Activated naive CD4-positive, alpha-beta T cell treated with anti-CD3 and anti-CD28 coated beads, Interleukin-2, amount 10 ng/mL, durations not matched to agents 7 days and 5 days (primary cell): ENCODE measurements around the gene ABLIM2.

Source experiments
- CTCF ChIA-PET: fragments of 350-600 bp; sonication (Branson Sonifier 250); formaldehyde crosslinking; loops from one replicate; lab custom pipeline; 2021; ENCODE audit warnings: antibody characterized with exemption; lab: Charles Lee
- DNase-seq: peaks from one replicate; pipeline ENCODE4 v3.0.0-alpha.2; 2020
- H3K27ac Mint-ChIP-seq: one replicate; pipeline ENCODE4 v1.8.0; 2021; ENCODE audit warnings: mild to moderate bottlenecking, moderate library complexity, mixed read lengths
- H3K27me3 Mint-ChIP-seq: one replicate; pipeline ENCODE4 v1.8.0; 2021; ENCODE audit warnings: mild to moderate bottlenecking, mixed read lengths
- H3K36me3 Mint-ChIP-seq: one replicate; pipeline ENCODE4 v1.8.0; 2021; ENCODE audit warnings: mixed read lengths
- H3K4me1 Mint-ChIP-seq: one replicate; pipeline ENCODE4 v1.8.0; 2021; ENCODE audit warnings: mixed read lengths
- H3K4me3 Mint-ChIP-seq: one replicate; pipeline ENCODE4 v1.8.0; 2021; ENCODE audit warnings: mild to moderate bottlenecking, moderate library complexity, mixed read lengths
- H3K9me3 Mint-ChIP-seq: one replicate; pipeline ENCODE4 v1.8.0; 2021; ENCODE audit warnings: mixed read lengths

The ABLIM2 gene

DNA sequence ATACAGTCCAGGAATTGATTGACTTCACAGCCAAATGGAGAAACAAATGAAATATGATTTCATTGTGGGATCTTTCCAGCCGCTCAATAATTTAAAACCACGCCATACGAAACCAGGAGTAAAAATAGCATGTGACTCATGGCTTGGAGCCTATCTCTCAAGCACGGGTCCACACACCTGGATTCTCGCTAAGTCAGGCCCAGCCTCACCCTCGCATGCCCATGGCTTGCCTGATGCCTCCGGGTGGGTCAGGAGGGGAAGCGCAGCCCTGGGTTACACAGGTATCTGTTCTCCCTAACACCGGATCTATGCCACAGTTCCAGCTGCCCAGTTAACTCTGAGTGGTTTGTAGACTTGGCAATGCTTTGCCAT, 5.6 kb upstream of the ABLIM2 start:
- Mint-ChIP-seq H3K4me1 (peaks cover 2% of the 10 kb centered on the region), H3K27ac (no peak overlapping the region)
- DNase-seq = no peak

DNA sequence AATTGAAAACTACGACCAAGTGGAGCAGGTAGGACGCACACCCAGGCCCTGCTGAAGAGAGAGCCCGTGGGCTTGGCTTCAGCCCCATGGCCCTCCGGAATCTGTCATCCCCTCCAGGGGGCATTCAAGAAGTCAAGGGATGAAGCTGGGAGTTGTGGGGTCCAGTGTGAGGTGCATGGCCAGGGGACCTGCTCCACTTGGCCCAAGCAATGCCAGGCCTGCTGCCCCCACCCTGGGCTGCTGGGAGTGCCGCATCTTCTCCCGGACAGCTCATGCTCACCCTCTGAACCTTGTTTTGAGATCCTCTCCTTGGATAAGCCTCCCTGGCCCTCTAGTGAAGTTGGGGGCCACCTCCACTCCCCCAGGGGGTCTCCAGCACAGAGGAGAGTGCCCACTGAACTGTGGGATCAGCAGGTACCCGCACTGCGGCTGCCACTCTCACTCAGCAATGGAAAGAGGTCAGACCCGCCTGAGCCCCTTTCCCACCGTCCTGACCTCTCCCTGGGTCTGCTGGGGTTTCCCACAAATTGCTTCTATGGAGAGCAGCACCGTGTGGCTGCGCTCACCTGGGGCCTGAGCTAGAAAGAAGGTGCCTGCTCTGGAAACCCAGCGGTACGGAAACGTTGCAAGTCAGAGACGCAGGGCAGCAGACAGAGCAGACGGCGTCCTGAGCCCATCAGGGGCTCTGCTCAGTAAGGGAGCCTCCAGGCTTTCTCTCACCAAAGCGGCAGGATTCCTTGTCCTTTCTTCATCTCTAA, 5.0 kb upstream of the ABLIM2 start:
- Mint-ChIP-seq H3K4me1 (peaks cover 6% of the 10 kb centered on the region), H3K36me3 (peaks cover 3% of the 10 kb centered on the region), H3K4me3 (no peak overlapping the region), H3K27me3 (peaks cover 45% of the 10 kb centered on the region), H3K9me3 (peaks cover 13% of the 10 kb centered on the region), H3K27ac (no peak overlapping the region)
- CTCF ChIA-PET = no interaction called here
- DNase-seq = no peak

More for the DNA sequence above, 5.6 kb upstream of the ABLIM2 start:
- no peaks in the 10 kb centered on the region for H3K36me3 Mint-ChIP-seq
- no peak overlapping the region for H3K4me3 Mint-ChIP-seq
- H3K27me3 Mint-ChIP-seq = peaks cover 40% of the 10 kb centered on the region
- peaks cover 18% of the 10 kb centered on the region for H3K9me3 Mint-ChIP-seq
- CTCF ChIA-PET = no interaction called here

- Mint-ChIP-seq H3K4me3 (no peak overlapping the region), H3K27me3 (peaks cover 51% of the 10 kb centered on the region), H3K4me1 (peaks cover 6% of the 10 kb centered on the region), H3K36me3 (peaks cover 3% of the 10 kb centered on the region), H3K9me3 (peaks cover 7% of the 10 kb centered on the region), H3K27ac (no peak overlapping the region)
- CTCF ChIA-PET = no interaction called here
- DNase-seq = no peak
Observed at GRCh38 chr4:8163026-8163425, 4.4 kb upstream of the ABLIM2 start.

DNA sequence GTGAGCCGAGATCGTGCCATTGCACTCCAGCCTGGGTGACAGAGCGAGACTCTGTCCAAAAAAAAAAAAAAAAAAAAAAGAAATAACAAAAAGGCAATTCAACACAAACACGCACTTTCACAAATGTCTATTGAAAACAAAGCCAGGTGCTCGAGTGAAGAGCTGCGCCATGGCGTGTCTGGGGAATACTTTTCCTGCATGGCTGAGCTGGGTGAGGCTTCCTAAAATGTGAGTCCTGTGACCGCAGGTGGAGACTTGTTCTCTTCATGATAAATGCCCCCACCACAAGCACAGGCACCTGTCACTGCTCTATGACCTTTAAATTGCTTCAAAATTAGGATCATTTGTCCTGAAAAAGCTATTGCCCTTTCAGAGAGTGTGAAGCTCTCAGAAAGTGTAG, 4.0 kb upstream of the ABLIM2 start:
- Mint-ChIP-seq H3K36me3 (peaks cover 3% of the 10 kb centered on the region), H3K4me3 (no peak overlapping the region)

GRCh38 chr4:8160572-8160971, 2.0 kb upstream of the ABLIM2 start:
- Mint-ChIP-seq H3K36me3 (peaks cover 3% of the 10 kb centered on the region), H3K4me3 (peak overlapping the region; percentile 60), H3K27ac (no peak overlapping the region), H3K4me1 (peaks cover 9% of the 10 kb centered on the region), H3K27me3 (peaks cover 62% of the 10 kb centered on the region), H3K9me3 (no peaks in the 10 kb centered on the region)
- DNase-seq = no peak
- CTCF ChIA-PET = no interaction called here

More for the DNA sequence above, 4.0 kb upstream of the ABLIM2 start:
- H3K27me3 Mint-ChIP-seq = peaks cover 55% of the 10 kb centered on the region
- H3K9me3 Mint-ChIP-seq = peaks cover 5% of the 10 kb centered on the region
- peaks cover 6% of the 10 kb centered on the region for H3K4me1 Mint-ChIP-seq
- no peak for DNase-seq
- CTCF ChIA-PET = no interaction called here
- no peak overlapping the region for H3K27ac Mint-ChIP-seq

GRCh38 chr4:8160233-8160560, 1.6 kb upstream of the ABLIM2 start:
- Mint-ChIP-seq H3K36me3 (peaks cover 3% of the 10 kb centered on the region), H3K27ac (no peak overlapping the region), H3K4me1 (peaks cover 9% of the 10 kb centered on the region), H3K4me3 (peak overlapping the region; percentile 70), H3K9me3 (no peaks in the 10 kb centered on the region), H3K27me3 (peaks cover 64% of the 10 kb centered on the region)
- no peak for DNase-seq
- CTCF ChIA-PET = no interaction called here

GRCh38 chr4:8159537-8160232, 1.1 kb upstream of the ABLIM2 start:
- Mint-ChIP-seq H3K36me3 (peaks cover 3% of the 10 kb centered on the region), H3K9me3 (no peaks in the 10 kb centered on the region)

GRCh38 chr4:8157944-8158709, 486 bp downstream of the ABLIM2 start:
- peaks cover 3% of the 10 kb centered on the region for H3K36me3 Mint-ChIP-seq
- H3K4me1 Mint-ChIP-seq = peaks cover 9% of the 10 kb centered on the region
- peak overlapping the region; percentile 83 for H3K4me3 Mint-ChIP-seq
- peaks cover 62% of the 10 kb centered on the region for H3K27me3 Mint-ChIP-seq
- CTCF ChIA-PET = interaction anchor here (0.8 kb wide), 1 partner anchor 67 kb away, joined by 3 read pairs; no protein-coding TSS in a partner anchor
- H3K9me3 Mint-ChIP-seq = no peaks in the 10 kb centered on the region
- no peak overlapping the region for H3K27ac Mint-ChIP-seq
- DNase-seq = peak; percentile 26

More at GRCh38 chr4:8159537-8160232, 1.1 kb upstream of the ABLIM2 start:
- no peak for DNase-seq
- Mint-ChIP-seq H3K27me3 (peaks cover 62% of the 10 kb centered on the region), H3K4me1 (peaks cover 9% of the 10 kb centered on the region), H3K27ac (no peak overlapping the region), H3K4me3 (peak overlapping the region; percentile 70)
- CTCF ChIA-PET = interaction anchor here (1.0 to 1.2 kb wide), 2 partner anchors 17 to 40 kb away, joined by 3 to 5 read pairs; partner anchors contain the start of gene SH3TC1

DNA sequence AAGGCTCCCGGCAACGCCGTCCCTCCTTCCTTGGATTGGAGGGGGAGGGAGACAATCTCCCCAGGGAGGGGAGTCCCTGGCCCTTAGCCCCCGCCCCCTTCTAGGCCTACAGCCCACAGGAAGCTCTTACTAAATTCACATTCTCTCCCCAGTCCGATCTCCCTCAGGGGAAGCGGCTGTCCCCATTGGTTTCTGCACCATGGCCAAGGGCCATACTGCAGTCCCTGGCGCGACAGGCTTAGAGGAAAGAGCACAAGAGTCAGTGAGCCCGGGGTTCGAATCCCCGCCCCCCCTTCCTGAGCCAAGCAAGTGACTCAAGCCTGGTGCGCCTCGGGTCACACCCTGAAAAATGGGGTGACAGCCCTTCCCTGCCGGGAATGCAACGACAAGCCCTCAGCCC, 1.1 kb downstream of the ABLIM2 start:
- peaks cover 3% of the 10 kb centered on the region for H3K36me3 Mint-ChIP-seq
- CTCF ChIA-PET = no interaction called here

DNA sequence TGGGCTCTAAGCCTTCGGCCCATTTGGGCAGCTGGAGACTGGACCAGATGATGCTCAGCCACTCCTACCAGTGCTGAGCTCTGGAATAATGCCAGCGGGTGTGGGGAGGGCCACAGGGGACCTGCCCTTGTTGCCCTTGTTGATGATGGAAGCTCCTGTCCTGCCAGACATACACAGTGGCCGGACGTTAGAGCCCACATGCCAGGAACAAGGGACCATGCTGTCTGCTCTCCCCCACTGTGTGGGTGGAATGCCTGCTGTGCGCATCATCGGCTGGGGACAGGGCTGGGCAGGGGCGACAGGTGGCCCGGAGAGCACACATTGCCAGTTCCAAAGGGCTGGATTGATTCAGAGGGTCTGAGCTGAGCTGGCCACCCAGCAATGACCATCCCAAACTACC, 2.0 kb downstream of the ABLIM2 start:
- CTCF ChIA-PET = interaction anchor here (0.6 kb wide), 1 partner anchor 11 kb away, joined by 3 read pairs; no protein-coding TSS in a partner anchor
- Mint-ChIP-seq H3K4me3 (no peak overlapping the region), H3K27me3 (peaks cover 57% of the 10 kb centered on the region)

More for the DNA sequence above, 1.1 kb downstream of the ABLIM2 start:
- Mint-ChIP-seq H3K9me3 (no peaks in the 10 kb centered on the region), H3K27ac (no peak overlapping the region), H3K4me1 (peaks cover 9% of the 10 kb centered on the region), H3K27me3 (peaks cover 62% of the 10 kb centered on the region), H3K4me3 (peak overlapping the region; percentile 33)
- no peak for DNase-seq

GRCh38 chr4:8155660-8156421, 2.8 kb downstream of the ABLIM2 start:
- no peak overlapping the region for H3K4me3 Mint-ChIP-seq
- CTCF ChIA-PET = interaction anchor here (0.6 kb wide), 1 partner anchor 10 kb away, joined by 3 read pairs; no protein-coding TSS in a partner anchor

More for the DNA sequence above, 2.0 kb downstream of the ABLIM2 start:
- Mint-ChIP-seq H3K27ac (no peak overlapping the region), H3K9me3 (no peaks in the 10 kb centered on the region), H3K36me3 (peaks cover 3% of the 10 kb centered on the region), H3K4me1 (peaks cover 9% of the 10 kb centered on the region)
- DNase-seq = no peak

GRCh38 chr4:8155048-8155447, 3.6 kb downstream of the ABLIM2 start:
- no peak overlapping the region for H3K4me3 Mint-ChIP-seq
- peaks cover 9% of the 10 kb centered on the region for H3K4me1 Mint-ChIP-seq
- peaks cover 3% of the 10 kb centered on the region for H3K36me3 Mint-ChIP-seq
- H3K27ac Mint-ChIP-seq = no peak overlapping the region
- CTCF ChIA-PET = no interaction called here
- no peaks in the 10 kb centered on the region for H3K9me3 Mint-ChIP-seq
- H3K27me3 Mint-ChIP-seq = peaks cover 47% of the 10 kb centered on the region
- DNase-seq = no peak

More at GRCh38 chr4:8155660-8156421, 2.8 kb downstream of the ABLIM2 start:
- Mint-ChIP-seq H3K36me3 (peaks cover 3% of the 10 kb centered on the region), H3K27me3 (peaks cover 53% of the 10 kb centered on the region), H3K27ac (no peak overlapping the region), H3K9me3 (no peaks in the 10 kb centered on the region), H3K4me1 (peaks cover 9% of the 10 kb centered on the region)
- no peak for DNase-seq

- no peak overlapping the region for H3K27ac Mint-ChIP-seq
- H3K9me3 Mint-ChIP-seq = no peaks in the 10 kb centered on the region
- H3K4me3 Mint-ChIP-seq = no peak overlapping the region
- no peak for DNase-seq
- H3K27me3 Mint-ChIP-seq = peaks cover 32% of the 10 kb centered on the region
- CTCF ChIA-PET = no interaction called here
- peaks cover 4% of the 10 kb centered on the region for H3K4me1 Mint-ChIP-seq
- H3K36me3 Mint-ChIP-seq = no peaks in the 10 kb centered on the region
Observed at GRCh38 chr4:8153441-8153840, 5.2 kb downstream of the ABLIM2 start.
